ENCODE results near the gene ILDR2.

ILDR2 gene

GRCh38 chr1:166974647-166975345 lies 544 bp downstream of the ILDR2 start:
- peak; percentile 28 for DNase-seq (ENCODE audit: low read depth)
- no peak for TF ChIP-seq CTCF (IDR thresholded peaks at IDR 0.05; ENCODE audit: insufficient read depth, low read depth, low read length, missing control alignments)

GRCh38 chr1:166972826-166973225 lies 2.5 kb downstream of the ILDR2 start:
- no peak for DNase-seq (ENCODE audit: low read depth)
- TF ChIP-seq CTCF (IDR thresholded peaks at IDR 0.05; ENCODE audit: insufficient read depth, low read depth, low read length, missing control alignments) = no peak
- no peak overlapping the region for H3K4me3 ChIP-seq (ENCODE audit: low read depth, low read length)

More at GRCh38 chr1:166974647-166975345, 544 bp downstream of the ILDR2 start:
- peak overlapping the region; percentile 79 for H3K4me3 ChIP-seq (ENCODE audit: low read depth, low read length)

- no peak for DNase-seq (ENCODE audit: low read depth)
- H3K4me3 ChIP-seq (ENCODE audit: low read depth, low read length) = no peak overlapping the region
- no peak for TF ChIP-seq CTCF (IDR thresholded peaks at IDR 0.05; ENCODE audit: insufficient read depth, low read depth, low read length, missing control alignments)
Measured at GRCh38 chr1:166972193-166972592, 3.1 kb downstream of the ILDR2 start.

GRCh38 chr1:166971252-166971651 lies 4.1 kb downstream of the ILDR2 start:
- no peak for DNase-seq (ENCODE audit: low read depth)
- H3K4me3 ChIP-seq (ENCODE audit: low read depth, low read length) = no peak overlapping the region
- TF ChIP-seq CTCF (IDR thresholded peaks at IDR 0.05; ENCODE audit: insufficient read depth, low read depth, low read length, missing control alignments) = no peak

- H3K4me3 ChIP-seq (ENCODE audit: low read depth, low read length) = no peak overlapping the region
- TF ChIP-seq CTCF (IDR thresholded peaks at IDR 0.05; ENCODE audit: insufficient read depth, low read depth, low read length, missing control alignments) = no peak
- DNase-seq (ENCODE audit: low read depth) = peak; percentile 74
Measured at GRCh38 chr1:166969074-166969677, 6.2 kb downstream of the ILDR2 start.

GRCh38 chr1:166960858-166961474 lies 14.4 kb downstream of the ILDR2 start:
- TF ChIP-seq CTCF (IDR thresholded peaks at IDR 0.05; ENCODE audit: insufficient read depth, low read depth, low read length, missing control alignments) = no peak
- H3K4me3 ChIP-seq (ENCODE audit: low read depth, low read length) = no peak overlapping the region
- no peak for DNase-seq (ENCODE audit: low read depth)

Measured in GM12865 (cell line).